Karpas-422 (cell line): ENCODE data around the gene SPTBN5. TPM values are rescaled to one million over a fixed set of nuclear protein-coding genes. Genes with fewer than 3 reads are reported as not detected.

ENCODE experiments used
- small RNA-seq: library from RNA; depleted of rRNA; stranded (forward); fragments of <200 nt; gene quantifications from one replicate; pipeline ENCODE3, GENCODE V24; 2014
- total RNA-seq: library from RNA; depleted of rRNA; stranded (reverse); fragments of >200 nt; shearing (Covaris generic); gene quantifications from 2 replicates; pipeline ENCODE4 v1.2.3, GENCODE V29; 2014; ENCODE audit warnings: low replicate concordance; rRNA removed

The SPTBN5 gene
- total RNA-seq, 1 experiment from 2014 or later: 0.11 TPM

Small RNAs within 50 kb of the gene (small RNA-seq; reads per million reads assigned to genes)
- gene JMJD7-PLA2G4B (0.12 reads per million), gene MIR4310 (not detected), gene RNA5SP393 (not detected)

Other genes with a start within 250 kb of the SPTBN5 start
- gene MGA, start 233.6 kb downstream of the SPTBN5 start, total RNA-seq: 40.0 and 68.1 TPM in 2 replicates
- 17.8 and 29.8 TPM in 2 replicates for gene MAPKBP1, start 119.6 kb downstream of the SPTBN5 start, total RNA-seq
- gene JMJD7, start 66.0 kb downstream of the SPTBN5 start, total RNA-seq: 2.8 and 9.2 TPM in 2 replicates
- 2.2 and 6.1 TPM in 2 replicates for gene PLA2G4B, start 55.2 kb downstream of the SPTBN5 start, total RNA-seq
- 19.9 and 20.4 TPM in 2 replicates for gene EHD4, start 78.5 kb upstream of the SPTBN5 start, total RNA-seq
- gene PLA2G4E, start 127.0 kb upstream of the SPTBN5 start, total RNA-seq: not detected in 2 replicates
- gene PLA2G4D, start 200.5 kb upstream of the SPTBN5 start, total RNA-seq: not detected in 2 replicates